ENCODE results near the gene HPSE2.
"Not testable (repeated sequence)": the region's sequence is repeated elsewhere in the genome, so short reads cannot be mapped to it uniquely, and the experiment has no call there.

HPSE2 gene

GRCh38 chr10:98539578-98539977 is 696.1 kb downstream of the HPSE2 start:
- DNase-seq, result no peak

- DNase-seq, result no peak
These were observed 697.2 kb downstream of the HPSE2 start for GRCh38 chr10:98538472-98538871.

GRCh38 chr10:98536551-98536950 is 699.1 kb downstream of the HPSE2 start:
- no peak for DNase-seq

GRCh38 chr10:98533746-98534445 is 701.8 kb downstream of the HPSE2 start:
- no peak for DNase-seq

GRCh38 chr10:98533241-98533640 is 702.4 kb downstream of the HPSE2 start:
- DNase-seq, result no peak

GRCh38 chr10:98528805-98529183 is 706.9 kb downstream of the HPSE2 start:
- DNase-seq, result no peak

- no peak for DNase-seq
These were observed 707.4 kb downstream of the HPSE2 start for GRCh38 chr10:98528166-98528804.

- DNase-seq, result no peak
These were observed 709.7 kb downstream of the HPSE2 start for GRCh38 chr10:98525969-98526368.

- no peak for DNase-seq
These were observed 711.5 kb downstream of the HPSE2 start for GRCh38 chr10:98524124-98524523.

GRCh38 chr10:98519841-98520240 is 715.8 kb downstream of the HPSE2 start:
- no peak for DNase-seq

- no peak for DNase-seq
These were observed 718.0 kb downstream of the HPSE2 start for GRCh38 chr10:98517672-98518071.

- DNase-seq, result no peak
These were observed 719.3 kb downstream of the HPSE2 start for GRCh38 chr10:98516352-98516751.

- DNase-seq, result no peak
These were observed 721.9 kb downstream of the HPSE2 start for GRCh38 chr10:98513704-98514103.

- no peak for DNase-seq
These were observed 723.8 kb downstream of the HPSE2 start for GRCh38 chr10:98511876-98512275.

- no peak for DNase-seq
These were observed 725.1 kb downstream of the HPSE2 start for GRCh38 chr10:98510412-98510995.

GRCh38 chr10:98509745-98510144 is 725.9 kb downstream of the HPSE2 start:
- DNase-seq, result no peak

GRCh38 chr10:98502535-98502934 is 733.1 kb downstream of the HPSE2 start:
- DNase-seq, result not testable (repeated sequence)

GRCh38 chr10:98492763-98493162 is 742.9 kb downstream of the HPSE2 start:
- no peak for DNase-seq

GRCh38 chr10:98489561-98490481 is 745.8 kb downstream of the HPSE2 start:
- no peak for DNase-seq

GRCh38 chr10:98488669-98489430 is 746.8 kb downstream of the HPSE2 start:
- peak; percentile 7 to 17 for DNase-seq

- no peak for DNase-seq
These were observed 748.0 kb downstream of the HPSE2 start for GRCh38 chr10:98487649-98488048.

GRCh38 chr10:98486421-98486820 is 749.2 kb downstream of the HPSE2 start:
- no peak for DNase-seq
